Neural progenitor cell (in vitro differentiated cells): ENCODE data around the gene SSBP2. TPM values are rescaled to one million over a fixed set of nuclear protein-coding genes. Genes with fewer than 3 reads are reported as not detected.

Source experiments
- DNase-seq: peaks from one replicate; pipeline ENCODE4 v3.0.0-alpha.2; 2016; ENCODE audit warnings: low spot score
- H2AFZ ChIP-seq: fragments of 200-600 bp; sonication (generic); replicated peaks from 2 replicates; pipeline ENCODE4 v1.6.1; 2016; ENCODE audit warnings: antibody characterized with exemption
- H3F3A ChIP-seq: fragments of 200-600 bp; sonication (generic); 2 replicates; pipeline ENCODE4 v1.6.1; 2016; ENCODE audit warnings: antibody characterized with exemption, low read depth
- H3K27ac ChIP-seq: fragments of 200-600 bp; sonication (generic); 2 replicates; pipeline ENCODE4 v1.5.1; 2016; ENCODE audit warnings: mild to moderate bottlenecking
- H3K27me3 ChIP-seq: fragments of 200-600 bp; sonication (generic); 2 replicates; pipeline ENCODE4 v1.6.1; 2016; ENCODE audit warnings: mild to moderate bottlenecking, moderate library complexity
- H3K36me3 ChIP-seq: fragments of 200-600 bp; sonication (generic); 2 replicates; pipeline ENCODE4 v1.5.1; 2016
- H3K4me1 ChIP-seq: fragments of 200-600 bp; sonication (generic); 2 replicates; pipeline ENCODE4 v1.6.1; 2016; ENCODE audit warnings: mixed run types
- H3K4me2 ChIP-seq: fragments of 200-600 bp; sonication (generic); 2 replicates; pipeline ENCODE4 v1.6.1; 2016
- H3K4me3 ChIP-seq: fragments of 200-600 bp; sonication (generic); 2 replicates; pipeline ENCODE4 v1.5.1; 2016
- H3K79me2 ChIP-seq: fragments of 200-600 bp; sonication (generic); 2 replicates; pipeline ENCODE4 v1.6.1; 2016; ENCODE audit warnings: low read depth
- H3K9ac ChIP-seq: fragments of 200-600 bp; sonication (generic); 2 replicates; pipeline ENCODE4 v1.6.1; 2016
- H3K9me3 ChIP-seq: fragments of 200-600 bp; sonication (generic); 2 replicates; pipeline ENCODE4 v1.5.1; 2016; ENCODE audit warnings: low read depth
- H4K20me1 ChIP-seq: fragments of 200-600 bp; sonication (generic); 2 replicates; pipeline ENCODE4 v1.6.1; 2016; ENCODE audit warnings: low read depth
- H3K27ac Mint-ChIP-seq: 3 replicates; pipeline ENCODE4 v1.8.0; 2021; ENCODE audit warnings: mixed read lengths
- H3K27me3 Mint-ChIP-seq: 2 replicates; pipeline ENCODE4 v1.8.0; 2022; ENCODE audit warnings: low read depth, mild to moderate bottlenecking, inconsistent platforms, moderate library complexity, mixed read lengths; ENCODE audit not compliant: insufficient read depth
- H3K36me3 Mint-ChIP-seq: 3 replicates; pipeline ENCODE4 v1.8.0; 2021; ENCODE audit warnings: mixed read lengths
- H3K4me1 Mint-ChIP-seq: 3 replicates; pipeline ENCODE4 v1.8.0; 2021; ENCODE audit warnings: mixed read lengths
- H3K4me3 Mint-ChIP-seq: 3 replicates; pipeline ENCODE4 v1.8.0; 2021; ENCODE audit warnings: mild to moderate bottlenecking, moderate library complexity, mixed read lengths
- H3K9me3 Mint-ChIP-seq: 3 replicates; pipeline ENCODE4 v1.8.0; 2020; ENCODE audit warnings: mixed read lengths
- EZH2 ChIP-seq: fragments of 200-600 bp; sonication (generic); IDR thresholded peaks from 2 replicates; pipeline ENCODE4 v1.6.1; 2017; ENCODE audit warnings: antibody characterized with exemption, mild to moderate bottlenecking, moderate library complexity
- EZH2phosphoT487 ChIP-seq: fragments of 200-600 bp; sonication (generic); IDR thresholded peaks from 2 replicates; pipeline ENCODE4 v1.6.1; 2017; ENCODE audit warnings: antibody characterized with exemption
- total RNA-seq: library from RNA; depleted of rRNA; stranded (reverse); fragments of >200 nt; gene quantifications from 2 replicates; pipeline ENCODE4 v1.2.3, GENCODE V29; 2015; ENCODE audit warnings: low replicate concordance
- TF ChIP-seq, protein P1 (sequence below): fragments of 200-600 bp; sonication (generic); IDR thresholded peaks from 2 replicates; pipeline ENCODE4 v1.5.1; 2017; ENCODE audit warnings: antibody characterized with exemption, mild to moderate bottlenecking

SSBP2 gene
- total RNA-seq, 1 donor from 2014 or later = 175 TPM

DNA sequence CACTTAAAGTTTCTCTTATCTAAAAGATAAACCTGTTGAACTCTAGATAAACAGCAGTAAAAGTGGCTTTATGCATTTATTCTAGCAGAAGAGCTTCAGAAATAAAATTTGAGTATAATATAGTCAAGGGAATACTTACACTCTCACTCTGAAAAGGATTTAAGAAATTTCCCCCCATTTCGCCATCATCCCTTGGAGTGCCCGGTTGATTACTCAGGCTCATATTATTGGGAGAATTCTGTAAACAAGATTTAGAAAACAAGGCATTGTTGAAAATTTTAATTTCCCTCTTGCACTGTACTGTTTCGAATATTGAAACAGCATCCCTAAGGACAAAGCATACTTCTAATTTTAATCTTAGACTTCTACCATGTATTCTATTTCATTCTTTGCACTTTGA lies 322.5 kb downstream of the SSBP2 start:
- Histone ChIP-seq H3K9ac (no peak overlapping the region), H4K20me1 (no peaks in the 10 kb centered on the region), H3K4me1 (peaks cover 12% of the 10 kb centered on the region), H3K79me2 (no peaks in the 10 kb centered on the region), H3K36me3 (peaks cover 3% of the 10 kb centered on the region), H3K9me3 (no peaks in the 10 kb centered on the region), H3K27me3 (no peaks in the 10 kb centered on the region), H2AFZ (no peak overlapping the region), H3K4me3 (no peak overlapping the region), H3K4me2 (no peak overlapping the region), H3F3A (peaks cover 12% of the 10 kb centered on the region), H3K27ac (no peak overlapping the region)
- no peak for DNase-seq
- peaks cover 14% of the 10 kb centered on the region for H3K36me3 Mint-ChIP-seq
- no peaks in the 10 kb centered on the region for H3K27me3 Mint-ChIP-seq
- no peak overlapping the region for H3K27ac Mint-ChIP-seq
- no peak for TF ChIP-seq EZH2
- TF ChIP-seq EZH2phosphoT487 = no peak
- TF ChIP-seq, protein P1, sequence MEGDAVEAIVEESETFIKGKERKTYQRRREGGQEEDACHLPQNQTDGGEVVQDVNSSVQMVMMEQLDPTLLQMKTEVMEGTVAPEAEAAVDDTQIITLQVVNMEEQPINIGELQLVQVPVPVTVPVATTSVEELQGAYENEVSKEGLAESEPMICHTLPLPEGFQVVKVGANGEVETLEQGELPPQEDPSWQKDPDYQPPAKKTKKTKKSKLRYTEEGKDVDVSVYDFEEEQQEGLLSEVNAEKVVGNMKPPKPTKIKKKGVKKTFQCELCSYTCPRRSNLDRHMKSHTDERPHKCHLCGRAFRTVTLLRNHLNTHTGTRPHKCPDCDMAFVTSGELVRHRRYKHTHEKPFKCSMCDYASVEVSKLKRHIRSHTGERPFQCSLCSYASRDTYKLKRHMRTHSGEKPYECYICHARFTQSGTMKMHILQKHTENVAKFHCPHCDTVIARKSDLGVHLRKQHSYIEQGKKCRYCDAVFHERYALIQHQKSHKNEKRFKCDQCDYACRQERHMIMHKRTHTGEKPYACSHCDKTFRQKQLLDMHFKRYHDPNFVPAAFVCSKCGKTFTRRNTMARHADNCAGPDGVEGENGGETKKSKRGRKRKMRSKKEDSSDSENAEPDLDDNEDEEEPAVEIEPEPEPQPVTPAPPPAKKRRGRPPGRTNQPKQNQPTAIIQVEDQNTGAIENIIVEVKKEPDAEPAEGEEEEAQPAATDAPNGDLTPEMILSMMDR = no peak
- peaks cover 32% of the 10 kb centered on the region for H3K4me1 Mint-ChIP-seq
- H3K9me3 Mint-ChIP-seq = peaks cover 4% of the 10 kb centered on the region
- H3K4me3 Mint-ChIP-seq = no peak overlapping the region

DNA sequence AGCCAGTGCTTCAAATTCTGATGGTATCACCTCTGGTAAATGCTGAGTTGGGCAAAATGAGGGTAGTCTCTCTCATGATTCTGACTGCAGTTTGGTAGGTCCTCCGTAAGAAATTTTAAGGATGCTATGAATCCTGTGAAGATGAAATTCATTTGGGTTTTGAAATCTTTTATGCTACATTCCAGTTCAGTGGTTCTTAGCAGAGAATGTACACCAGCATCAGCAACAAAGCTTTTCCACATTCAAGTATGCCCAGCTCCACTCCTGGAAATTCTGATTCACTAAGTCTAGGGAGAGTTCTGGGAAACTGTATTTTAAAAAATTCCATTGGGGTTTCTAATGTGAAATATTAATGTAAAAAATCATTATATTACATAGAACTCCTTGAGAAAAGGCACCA lies 323.3 kb downstream of the SSBP2 start:
- peaks cover 14% of the 10 kb centered on the region for H3K36me3 Mint-ChIP-seq
- no peak overlapping the region for H3K4me3 Mint-ChIP-seq

DNA sequence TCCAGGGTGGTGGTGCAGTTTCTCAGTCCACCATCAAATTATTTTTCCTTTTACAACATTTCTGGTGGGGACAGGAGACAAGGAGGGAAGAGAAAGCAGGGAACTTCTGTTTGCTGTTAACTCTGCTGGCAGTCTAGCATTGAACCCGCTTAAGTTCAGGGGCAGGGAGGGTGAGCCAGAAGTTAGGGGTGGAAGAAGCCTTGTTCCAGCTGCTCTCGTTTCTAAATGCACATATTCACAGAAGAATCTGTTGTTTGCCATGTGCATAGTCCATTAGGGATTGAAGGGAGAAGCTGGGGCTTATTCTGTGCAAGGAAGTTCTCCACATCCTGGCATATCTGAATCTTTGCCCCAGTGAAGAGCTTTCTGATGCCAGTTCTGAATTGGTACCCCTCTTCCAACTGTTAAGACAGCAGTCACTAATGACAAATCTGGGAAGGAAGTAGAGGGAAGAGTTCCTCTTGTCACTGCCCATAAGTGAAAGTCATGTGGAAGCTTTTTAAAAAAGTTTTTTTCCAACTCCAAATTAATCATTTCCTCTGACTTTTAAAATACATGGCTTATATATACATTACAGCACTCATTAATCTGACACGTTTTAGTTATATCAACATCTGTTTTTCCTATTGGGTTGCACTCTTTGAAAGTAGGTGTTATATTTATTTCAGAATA lies 324.4 kb downstream of the SSBP2 start:
- TF ChIP-seq, protein P1 = no peak
- TF ChIP-seq EZH2 (no peak), EZH2phosphoT487 (no peak)
- peaks cover 11% of the 10 kb centered on the region for H3K36me3 Mint-ChIP-seq
- no peaks in the 10 kb centered on the region for H3K9me3 Mint-ChIP-seq
- Histone ChIP-seq H3K9me3 (no peaks in the 10 kb centered on the region), H3K27me3 (no peaks in the 10 kb centered on the region), H3K4me1 (peaks cover 12% of the 10 kb centered on the region), H3K79me2 (no peaks in the 10 kb centered on the region), H3F3A (peaks cover 12% of the 10 kb centered on the region), H4K20me1 (no peaks in the 10 kb centered on the region), H3K36me3 (no peaks in the 10 kb centered on the region), H3K27ac (peak overlapping the region; percentile 59), H3K4me3 (no peak overlapping the region), H3K9ac (no peak overlapping the region), H3K4me2 (no peak overlapping the region), H2AFZ (no peak overlapping the region)
- no peak overlapping the region for H3K4me3 Mint-ChIP-seq
- peaks cover 43% of the 10 kb centered on the region for H3K4me1 Mint-ChIP-seq
- H3K27me3 Mint-ChIP-seq = no peaks in the 10 kb centered on the region
- no peak for DNase-seq
- peak overlapping the region; percentile 92 for H3K27ac Mint-ChIP-seq

More for the DNA sequence above, 323.3 kb downstream of the SSBP2 start:
- Histone ChIP-seq H3K9ac (no peak overlapping the region), H4K20me1 (no peaks in the 10 kb centered on the region), H3K36me3 (peaks cover 3% of the 10 kb centered on the region), H3K9me3 (no peaks in the 10 kb centered on the region), H3K4me3 (no peak overlapping the region), H2AFZ (no peak overlapping the region), H3K4me2 (no peak overlapping the region), H3K27ac (no peak overlapping the region), H3K79me2 (no peaks in the 10 kb centered on the region), H3K4me1 (peaks cover 12% of the 10 kb centered on the region), H3K27me3 (no peaks in the 10 kb centered on the region), H3F3A (peaks cover 12% of the 10 kb centered on the region)
- no peak overlapping the region for H3K27ac Mint-ChIP-seq
- DNase-seq = no peak
- TF ChIP-seq EZH2 = no peak
- TF ChIP-seq, protein P1 = no peak
- no peak for TF ChIP-seq EZH2phosphoT487
- H3K27me3 Mint-ChIP-seq = no peaks in the 10 kb centered on the region
- H3K9me3 Mint-ChIP-seq = peaks cover 4% of the 10 kb centered on the region
- H3K4me1 Mint-ChIP-seq = peaks cover 36% of the 10 kb centered on the region
